B cell (primary cell): Measurements from ENCODE around the gene DPH1. TPM values are rescaled to one million over a fixed set of nuclear protein-coding genes. Genes with fewer than 3 reads are reported as not detected.

Experiments
- ATAC-seq: fragments of 200-7000 bp; cut with Tn5 transposase; one replicate; pipeline ENCODE4 v1.10.0; 2021; ENCODE audit warnings: low read depth, mild to moderate bottlenecking, moderate number of reproducible peaks, moderate library complexity
- CTCF ChIA-PET: fragments of 350-600 bp; sonication (Branson Sonifier 250); formaldehyde crosslinking; loops from one replicate; lab custom pipeline; 2021; ENCODE audit warnings: antibody characterized with exemption, inconsistent platforms; lab: Charles Lee
- POLR2A ChIA-PET: fragments of 350-600 bp; sonication (Branson Sonifier 250); formaldehyde crosslinking; loops from one replicate; lab custom pipeline; 2021; ENCODE audit warnings: antibody characterized with exemption; lab: Charles Lee
- DNase-seq: peaks from one replicate; pipeline ENCODE4 v3.0.0; 2013
- H2AFZ ChIP-seq: 2 replicates; pipeline ENCODE4 v1.6.1; 2012; ENCODE audit warnings: mild to moderate bottlenecking, low read depth, low read length; ENCODE audit not compliant: insufficient read depth, poor library complexity, severe bottlenecking
- H3K27ac ChIP-seq, 2 donors: 1 replicate in 1 of 2; 2 replicates in 1 of 2; pipeline ENCODE4 v1.5.1; 2012 to 2013; ENCODE audit warnings: low read length in 2 of 2, mild to moderate bottlenecking in 2 of 2, moderate library complexity in 1 of 2
- H3K27me3 ChIP-seq, 4 experiments: fragments of 200-600 bp in 1 of 4; sonication (generic) in 1 of 4; replicated peaks in 1 of 4; 1 replicate in 2 of 4; 2 replicates in 2 of 4; pipeline versions ENCODE4 v1.6.1 to v1.7.0; 2013 to 2016; ENCODE audit warnings: low read length in 3 of 4, mild to moderate bottlenecking in 2 of 4, mixed read lengths in 1 of 4, moderate library complexity in 1 of 4; ENCODE audit not compliant: insufficient read depth in 4 of 4, control insufficient read depth in 3 of 4; ENCODE audit errors: control extremely low read depth in 1 of 4
- H3K36me3 ChIP-seq, 2 experiments: replicated peaks in 1 of 2; 1 replicate in 1 of 2; 2 replicates in 1 of 2; pipeline versions ENCODE4 v1.6.1 to v1.7.1; 2013; ENCODE audit warnings: low read length in 1 of 2; ENCODE audit not compliant: insufficient read depth in 2 of 2, control insufficient read depth in 1 of 2; ENCODE audit errors: control extremely low read depth in 1 of 2, extremely low read depth in 1 of 2
- H3K4me1 ChIP-seq, 2 donors: fragments of 200-600 bp in 1 of 2; sonication (generic) in 1 of 2; 1 replicate in 1 of 2; 2 replicates in 1 of 2; pipeline versions ENCODE4 v1.5.1 to v1.6.1; 2013 to 2017; ENCODE audit warnings: low read length in 2 of 2; ENCODE audit not compliant: control insufficient read depth in 2 of 2, insufficient read depth in 2 of 2
- H3K4me2 ChIP-seq: replicated peaks from 2 replicates; pipeline ENCODE3; 2012; ENCODE audit warnings: mild to moderate bottlenecking, low read depth, low read length; ENCODE audit not compliant: poor library complexity, severe bottlenecking
- H3K4me3 ChIP-seq, 5 experiments: fragments of 200-600 bp in 1 of 5; sonication (generic) in 1 of 5; 1 replicate in 3 of 5; 2 replicates in 2 of 5; pipeline versions ENCODE4 v1.5.1 to v1.7.0; 2011 to 2016; ENCODE audit warnings: low read length in 4 of 5, mild to moderate bottlenecking in 4 of 5, low read depth in 2 of 5, control low read depth in 1 of 5, moderate library complexity in 1 of 5; ENCODE audit not compliant: insufficient read depth in 1 of 5; ENCODE audit errors: control extremely low read depth in 1 of 5, extremely low read depth in 1 of 5
- H3K79me2 ChIP-seq: fragments of 200-600 bp; sonication (generic); one replicate; pipeline ENCODE4 v1.6.0; 2016; ENCODE audit warnings: low read length; ENCODE audit not compliant: control insufficient read depth, insufficient read depth
- H3K9ac ChIP-seq: fragments of 200-600 bp; sonication (generic); 2 replicates; pipeline ENCODE4 v1.6.1; 2017; ENCODE audit warnings: mild to moderate bottlenecking, low read length, moderate library complexity
- H3K9me3 ChIP-seq, 3 donors: one replicate each; pipeline versions ENCODE4 v1.6.1 to v1.7.1; 2013; ENCODE audit warnings: low read length in 2 of 3; ENCODE audit not compliant: control insufficient read depth in 2 of 3, insufficient read depth in 1 of 3; ENCODE audit errors: control extremely low read depth in 1 of 3
- H4K20me1 ChIP-seq: 2 replicates; pipeline ENCODE4 v1.6.0; 2012; ENCODE audit warnings: mild to moderate bottlenecking, low read length; ENCODE audit not compliant: insufficient read depth, control insufficient read depth, poor library complexity, severe bottlenecking
- H3K27ac Mint-ChIP-seq: one replicate; pipeline ENCODE4 v1.8.0; 2021; ENCODE audit warnings: mixed read lengths
- H3K27me3 Mint-ChIP-seq: one replicate; pipeline ENCODE4 v1.8.0; 2021; ENCODE audit warnings: mixed read lengths
- H3K4me1 Mint-ChIP-seq: one replicate; pipeline ENCODE4 v1.8.0; 2021; ENCODE audit warnings: mixed read lengths
- H3K4me3 Mint-ChIP-seq: one replicate; pipeline ENCODE4 v1.8.0; 2021; ENCODE audit warnings: mixed read lengths
- H3K9me3 Mint-ChIP-seq: one replicate; pipeline ENCODE4 v1.8.0; 2022; ENCODE audit warnings: mixed read lengths; ENCODE audit not compliant: insufficient read depth
- CTCF ChIP-seq: fragments of 200-600 bp; IDR thresholded peaks from one replicate; pipeline ENCODE4 v1.8.0; 2022; ENCODE audit warnings: antibody characterized with exemption, mild to moderate bottlenecking
- EZH2 ChIP-seq: IDR thresholded peaks from 2 replicates; pipeline ENCODE4 v1.6.1; 2012; ENCODE audit warnings: borderline replicate concordance, low read depth, mild to moderate bottlenecking, moderate library complexity, low read length; ENCODE audit not compliant: insufficient read depth, poor library complexity, severe bottlenecking
- WGBS: methylation state at CpG from one replicate; pipeline ENCODE4 v1.1.5; 2013; ENCODE audit warnings: missing lambda C conversion rate; ENCODE audit not compliant: insufficient coverage; 5-methylcytosine and 5-hydroxymethylcytosine counted together
- intact Hi-C: fragments of 100-400 bp; cut with micrococcal nuclease; formaldehyde crosslinking; loops from one replicate; pipeline ENCODE4 v1.10.0; 2022
- polyA plus RNA-seq: library from polyadenylated mRNA; depleted of rRNA; stranded (reverse); fragments of >200 nt; gene quantifications from 2 replicates; pipeline ENCODE4 v1.2.3, GENCODE V29; 2012
- total RNA-seq, 2 donors: library from RNA; stranded (reverse); fragments of 120-200 nt in 1 of 2; gene quantifications; 1 replicate in 1 of 2; 2 replicates in 1 of 2; pipeline versions ENCODE4 v1.2.3 to v1.2.4, GENCODE V29; 2013 to 2022

Gene DPH1
- total and polyA plus RNA-seq, 2 donors (not counting 1 experiment from before 2014, with no cell fraction given), result 83.6 to 105 TPM

- Mint-ChIP-seq H3K27ac (peak overlapping the region; percentile 84), H3K9me3 (no peaks in the 10 kb centered on the region), H3K27me3 (peaks cover 3% of the 10 kb centered on the region), H3K4me1 (peaks cover 28% of the 10 kb centered on the region), H3K4me3 (peak overlapping the region; percentile 91)
- 90% methylated on average over 3 of the region's 6 CpGs for WGBS
- intact Hi-C loops, result loop anchor here (2.0 to 5.0 kb wide), 2 partner anchors 161 to 349 kb away; no protein-coding TSS in a partner anchor
- Histone ChIP-seq H3K36me3 (peaks cover 0 to 18% of the 10 kb centered on the region in 2 experiments), H3K4me2 (no peak overlapping the region), H3K27me3 (peaks cover 0 to 16% (median 7%) of the 10 kb centered on the region in 4 experiments), H3K9me3 (peaks cover 0 to 4% (median 0%) of the 10 kb centered on the region in 3 donors), H3K4me3 (no peak overlapping the region), H3K9ac (no peak overlapping the region), H3K79me2 (peaks cover 20% of the 10 kb centered on the region), H2AFZ (no peak overlapping the region), H3K27ac (no peak overlapping the region), H3K4me1 (peaks cover 20 to 22% of the 10 kb centered on the region in 2 donors), H4K20me1 (peaks cover 9% of the 10 kb centered on the region)
- CTCF ChIA-PET, result interaction anchor here (0.7 to 0.8 kb wide), 3 partner anchors 14 to 375 kb away, joined by 3 to 6 read pairs (median 4); no protein-coding TSS in a partner anchor
- DNase-seq (no peak), ATAC-seq (no peak)
- POLR2A ChIA-PET, result interaction anchor here (0.6 to 0.7 kb wide), 2 partner anchors 215 to 776 kb away, joined by 6 to 10 read pairs; no protein-coding TSS in a partner anchor
- no peak for TF ChIP-seq EZH2
- TF ChIP-seq CTCF, result no peak
Observed at GRCh38 chr17:2043785-2044184, 13.8 kb downstream of the DPH1 start.

- Histone ChIP-seq H3K27me3 (peaks cover 0 to 22% (median 10%) of the 10 kb centered on the region in 4 experiments), H3K9me3 (peaks cover 0 to 4% (median 0%) of the 10 kb centered on the region in 3 donors), H3K9ac (no peak overlapping the region), H3K4me3 (no peak overlapping the region), H3K36me3 (peaks cover 0 to 18% of the 10 kb centered on the region in 2 experiments), H3K4me2 (no peak overlapping the region), H3K4me1 (peaks cover 26 to 28% of the 10 kb centered on the region in 2 donors), H2AFZ (no peak overlapping the region), H4K20me1 (peaks cover 9% of the 10 kb centered on the region), H3K27ac (no peak overlapping the region), H3K79me2 (peaks cover 20% of the 10 kb centered on the region)
- intact Hi-C loops, result loop anchor here (5.0 kb wide), 1 partner anchor 162 kb away; no protein-coding TSS in a partner anchor
- Mint-ChIP-seq H3K27me3 (peaks cover 3% of the 10 kb centered on the region), H3K9me3 (no peaks in the 10 kb centered on the region), H3K4me3 (no peak overlapping the region), H3K27ac (no peak overlapping the region), H3K4me1 (peaks cover 34% of the 10 kb centered on the region)
- 100% methylated on average over 3 of the region's 5 CpGs for WGBS
- ATAC-seq (no peak), DNase-seq (no peak)
- ChIA-PET CTCF (interaction anchor here (0.7 kb wide), 1 partner anchor 15 kb away, joined by 3 read pairs; no protein-coding TSS in a partner anchor), POLR2A (interaction anchor here (0.6 kb wide), 1 partner anchor 775 kb away, joined by 6 read pairs; no protein-coding TSS in a partner anchor)
- TF ChIP-seq EZH2 (no peak), CTCF (no peak)
Observed at GRCh38 chr17:2044263-2044894, 14.4 kb downstream of the DPH1 start.
